HT1080 (cell line): ENCODE results near the gene SEC14L1. TPM values are rescaled to one million over a fixed set of nuclear protein-coding genes. Genes with fewer than 3 reads are reported as not detected.
A peak's percentile ranks its signal among the peaks of the same experiment; 100 is the strongest.

Experiments
- DNase-seq: peaks from one replicate; pipeline ENCODE4 v3.0.0-alpha.2; 2015; ENCODE audit warnings: low read depth
- total RNA-seq: library from RNA; depleted of rRNA; stranded (reverse); fragments of >200 nt; shearing (Covaris generic); gene quantifications from 2 replicates; pipeline ENCODE4 v1.2.3, GENCODE V29; 2014

The SEC14L1 gene
- total RNA-seq, 1 experiment from 2014 or later, result 30.6 TPM

GRCh38 chr17:77188084-77189066 is 47.6 kb downstream of the SEC14L1 start:
- peak; percentile 44 for DNase-seq

GRCh38 chr17:77189148-77189547 is 48.4 kb downstream of the SEC14L1 start:
- no peak for DNase-seq

GRCh38 chr17:77190576-77190975 is 49.8 kb downstream of the SEC14L1 start:
- no peak for DNase-seq

- DNase-seq, result no peak
Measured at GRCh38 chr17:77191244-77191643, 50.5 kb downstream of the SEC14L1 start.

- DNase-seq, result no peak
Measured at GRCh38 chr17:77193653-77194052, 52.9 kb downstream of the SEC14L1 start.

GRCh38 chr17:77194179-77194578 is 53.4 kb downstream of the SEC14L1 start:
- DNase-seq, result no peak

GRCh38 chr17:77196251-77196650 is 55.5 kb downstream of the SEC14L1 start:
- DNase-seq, result no peak

GRCh38 chr17:77197115-77197514 is 56.3 kb downstream of the SEC14L1 start:
- DNase-seq, result no peak

- no peak for DNase-seq
Measured at GRCh38 chr17:77200711-77201110, 59.9 kb downstream of the SEC14L1 start.

GRCh38 chr17:77203436-77203835 is 62.7 kb downstream of the SEC14L1 start:
- no peak for DNase-seq

- no peak for DNase-seq
Measured at GRCh38 chr17:77203846-77204245, 63.1 kb downstream of the SEC14L1 start.

GRCh38 chr17:77204536-77204935 is 63.8 kb downstream of the SEC14L1 start:
- DNase-seq, result no peak

- DNase-seq, result no peak
Measured at GRCh38 chr17:77205396-77206125, 64.8 kb downstream of the SEC14L1 start.

GRCh38 chr17:77206158-77206956 is 65.6 kb downstream of the SEC14L1 start:
- peak; percentile 28 for DNase-seq

GRCh38 chr17:77207689-77208216 is 67.0 kb downstream of the SEC14L1 start:
- no peak for DNase-seq

- DNase-seq, result no peak
Measured at GRCh38 chr17:77208217-77208808, 67.5 kb downstream of the SEC14L1 start.

- DNase-seq, result no peak
Measured at GRCh38 chr17:77208856-77209255, 68.1 kb downstream of the SEC14L1 start.

- DNase-seq, result no peak
Measured at GRCh38 chr17:77209330-77209748, 68.6 kb downstream of the SEC14L1 start.

GRCh38 chr17:77210331-77210730 is 69.6 kb downstream of the SEC14L1 start:
- DNase-seq, result no peak

- DNase-seq, result no peak
Measured at GRCh38 chr17:77210946-77211541, 70.3 kb downstream of the SEC14L1 start.
